ENCODE measurements around the gene AUTS2.

DNA sequence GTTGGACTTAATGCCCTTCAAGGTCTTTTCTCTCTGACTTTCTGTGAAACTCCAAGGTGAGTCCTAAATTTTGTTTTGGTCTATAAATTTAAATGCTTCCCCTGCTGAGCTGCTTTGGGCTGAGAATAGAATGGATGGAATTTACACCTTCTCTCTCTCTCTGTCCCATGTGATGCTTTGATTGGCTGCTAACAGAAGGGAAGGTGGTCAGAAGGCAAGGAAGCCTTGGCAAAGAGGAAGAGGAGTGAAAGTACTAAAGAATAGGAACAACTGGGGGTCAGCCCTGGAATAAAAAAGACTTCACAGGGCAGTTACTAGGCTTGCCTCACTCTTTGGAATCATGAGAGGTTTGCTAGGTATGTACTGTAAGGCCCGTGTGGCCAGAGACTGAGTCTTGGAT lies 260.2 kb downstream of the AUTS2 start:
- TF ChIP-seq, protein P1, sequence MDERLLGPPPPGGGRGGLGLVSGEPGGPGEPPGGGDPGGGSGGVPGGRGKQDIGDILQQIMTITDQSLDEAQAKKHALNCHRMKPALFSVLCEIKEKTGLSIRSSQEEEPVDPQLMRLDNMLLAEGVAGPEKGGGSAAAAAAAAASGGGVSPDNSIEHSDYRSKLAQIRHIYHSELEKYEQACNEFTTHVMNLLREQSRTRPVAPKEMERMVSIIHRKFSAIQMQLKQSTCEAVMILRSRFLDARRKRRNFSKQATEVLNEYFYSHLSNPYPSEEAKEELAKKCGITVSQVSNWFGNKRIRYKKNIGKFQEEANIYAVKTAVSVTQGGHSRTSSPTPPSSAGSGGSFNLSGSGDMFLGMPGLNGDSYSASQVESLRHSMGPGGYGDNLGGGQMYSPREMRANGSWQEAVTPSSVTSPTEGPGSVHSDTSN (CRISPR knock-in tag; IDR thresholded peaks at IDR 0.05; ENCODE audit: low read depth): no peak
- TF ChIP-seq, protein P1 (tag; conservative IDR thresholded peaks at IDR 0.05; ENCODE audit: low read depth): no peak
- TF ChIP-seq SAP30 (IDR thresholded peaks at IDR 0.05; ENCODE audit: borderline replicate concordance, insufficient read depth, low read depth, low read length, poor library complexity, severe bottlenecking): no peak
- no peak for TF ChIP-seq RBM34 (IDR thresholded peaks at IDR 0.05; ENCODE audit: borderline replicate concordance, insufficient read depth, low read length)
- TF ChIP-seq, protein P2, sequence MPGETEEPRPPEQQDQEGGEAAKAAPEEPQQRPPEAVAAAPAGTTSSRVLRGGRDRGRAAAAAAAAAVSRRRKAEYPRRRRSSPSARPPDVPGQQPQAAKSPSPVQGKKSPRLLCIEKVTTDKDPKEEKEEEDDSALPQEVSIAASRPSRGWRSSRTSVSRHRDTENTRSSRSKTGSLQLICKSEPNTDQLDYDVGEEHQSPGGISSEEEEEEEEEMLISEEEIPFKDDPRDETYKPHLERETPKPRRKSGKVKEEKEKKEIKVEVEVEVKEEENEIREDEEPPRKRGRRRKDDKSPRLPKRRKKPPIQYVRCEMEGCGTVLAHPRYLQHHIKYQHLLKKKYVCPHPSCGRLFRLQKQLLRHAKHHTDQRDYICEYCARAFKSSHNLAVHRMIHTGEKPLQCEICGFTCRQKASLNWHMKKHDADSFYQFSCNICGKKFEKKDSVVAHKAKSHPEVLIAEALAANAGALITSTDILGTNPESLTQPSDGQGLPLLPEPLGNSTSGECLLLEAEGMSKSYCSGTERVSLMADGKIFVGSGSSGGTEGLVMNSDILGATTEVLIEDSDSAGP (CRISPR knock-in tag; IDR thresholded peaks at IDR 0.05): no peak
